Measurements from ENCODE around the gene CHPT1. TPM values are rescaled to one million over a fixed set of nuclear protein-coding genes. Genes with fewer than 3 reads are reported as not detected.

Gene CHPT1
- total and polyA plus RNA-seq, 2 donors from 2014 or later: 32.1 to 65.5 TPM

GRCh38 chr12:101697930-101698799 is 725 bp downstream of the CHPT1 start:
- intact Hi-C loops (cut with DNase I): no loop called here
- FAIRE-seq: no peak

GRCh38 chr12:101698800-101699347 is 1.4 kb downstream of the CHPT1 start:
- no peaks in the 10 kb centered on the region for H3K27me3 ChIP-seq (ENCODE audit: control insufficient read depth, insufficient read depth, low read length)
- peak overlapping the region; percentile 88 to 94 for H3K27ac ChIP-seq (ENCODE audit: low read depth in 2 of 2, low read length in 2 of 2)
- peak overlapping the region; percentile 19 to 79 (median 26) for H3K9ac ChIP-seq (ENCODE audit: low read length in 3 of 3)
- DNase-seq (peak in 2 of 5 donors; percentile 12 to 34), FAIRE-seq (no peak)
- intact Hi-C loops (cut with DNase I): no loop called here
- no peaks in the 10 kb centered on the region for H3K9me3 ChIP-seq (ENCODE audit: control insufficient read depth in 2 of 3, insufficient read depth in 1 of 3, low read length in 3 of 3)
- H3K4me1 ChIP-seq (ENCODE audit: control insufficient read depth in 2 of 3, insufficient read depth in 2 of 3, low read depth in 1 of 3, low read length in 3 of 3): peaks cover 0 to 15% (median 3%) of the 10 kb centered on the region in 3 donors
- peak overlapping the region; percentile 64 to 83 (median 73) for H3K4me3 ChIP-seq (ENCODE audit: low read length in 3 of 3)
- H3K36me3 ChIP-seq (ENCODE audit: control insufficient read depth in 2 of 3, insufficient read depth in 3 of 3, low read length in 3 of 3): no peaks in the 10 kb centered on the region
- TF ChIP-seq CTCF (IDR thresholded peaks at IDR 0.05; ENCODE audit: borderline replicate concordance, extremely low read depth, insufficient read depth): no peak

More at GRCh38 chr12:101697930-101698799, 725 bp downstream of the CHPT1 start:
- Histone ChIP-seq H3K27ac (ENCODE audit: low read depth in 2 of 2, low read length in 2 of 2) (peak overlapping the region; percentile 88 to 94), H3K27me3 (ENCODE audit: control insufficient read depth, insufficient read depth, low read length) (no peaks in the 10 kb centered on the region), H3K9me3 (ENCODE audit: control insufficient read depth in 2 of 3, insufficient read depth in 1 of 3, low read length in 3 of 3) (no peaks in the 10 kb centered on the region), H3K4me1 (ENCODE audit: control insufficient read depth in 2 of 3, insufficient read depth in 2 of 3, low read depth in 1 of 3, low read length in 3 of 3) (peaks cover 0 to 11% (median 3%) of the 10 kb centered on the region in 3 donors), H3K4me3 (ENCODE audit: low read length in 3 of 3) (peak overlapping the region; percentile 64 to 83 (median 73)), H3K9ac (ENCODE audit: low read length in 3 of 3) (peak overlapping the region; percentile 37 to 87 (median 79)), H3K36me3 (ENCODE audit: control insufficient read depth in 2 of 3, insufficient read depth in 3 of 3, low read length in 3 of 3) (no peaks in the 10 kb centered on the region)
- peak; percentile 51 to 84 (median 70) for DNase-seq
- TF ChIP-seq CTCF (IDR thresholded peaks at IDR 0.05; ENCODE audit: borderline replicate concordance, extremely low read depth, insufficient read depth): no peak

GRCh38 chr12:101700299-101700820 is 2.9 kb downstream of the CHPT1 start:
- Histone ChIP-seq H3K4me3 (ENCODE audit: low read length in 3 of 3) (no peak overlapping the region), H3K36me3 (ENCODE audit: control insufficient read depth in 2 of 3, insufficient read depth in 3 of 3, low read length in 3 of 3) (no peaks in the 10 kb centered on the region), H3K27ac (ENCODE audit: low read depth in 2 of 2, low read length in 2 of 2) (peak overlapping the region in 1 of 2 donors; percentile 3), H3K9me3 (ENCODE audit: control insufficient read depth in 2 of 3, insufficient read depth in 1 of 3, low read length in 3 of 3) (no peaks in the 10 kb centered on the region), H3K9ac (ENCODE audit: low read length in 3 of 3) (no peak overlapping the region), H3K4me1 (ENCODE audit: control insufficient read depth in 2 of 3, insufficient read depth in 2 of 3, low read depth in 1 of 3, low read length in 3 of 3) (peaks cover 0 to 15% (median 3%) of the 10 kb centered on the region in 3 donors), H3K27me3 (ENCODE audit: control insufficient read depth, insufficient read depth, low read length) (no peaks in the 10 kb centered on the region)
- no peak for FAIRE-seq
- peak in 1 of 5 donors; percentile 7 for DNase-seq
- intact Hi-C loops (cut with DNase I): no loop called here
- no peak for TF ChIP-seq CTCF (IDR thresholded peaks at IDR 0.05; ENCODE audit: borderline replicate concordance, extremely low read depth, insufficient read depth)
